HepG2 (cell line): Measurements from ENCODE around the gene CAST. TPM values are rescaled to one million over a fixed set of nuclear protein-coding genes. Genes with fewer than 3 reads are reported as not detected.

Source experiments
- ETV5 ChIP-seq: IDR thresholded peaks from 2 replicates; pipeline ENCODE4 v1.6.1; 2018; ENCODE audit warnings: missing biosample characterization, missing genetic modification reagents, inconsistent platforms, borderline replicate concordance
- FOSL2 ChIP-seq: sonication (generic); formaldehyde crosslinking; IDR thresholded peaks from 2 replicates; pipeline ENCODE4 v1.4.0; 2020; ENCODE audit warnings: missing genetic modification reagents
- KMT2B ChIP-seq: IDR thresholded peaks from 2 replicates; pipeline ENCODE4 v1.6.1; 2016; ENCODE audit warnings: missing genetic modification reagents, missing compliant biosample characterization
- MAZ ChIP-seq, 2 experiments: sonication (generic) in 1 of 2; formaldehyde crosslinking in 1 of 2; IDR thresholded peaks; 2 replicates each; pipeline versions ENCODE4 v1.5.0 to v1.6.1; 2012 to 2020; ENCODE audit warnings: low read depth in 2 of 2, mild to moderate bottlenecking in 2 of 2, borderline replicate concordance in 1 of 2, improper control_type of control experiment in 1 of 2, low read length in 1 of 2, missing genetic modification reagents in 1 of 2, moderate library complexity in 1 of 2
- NFYB ChIP-seq: sonication (generic); formaldehyde crosslinking; IDR thresholded peaks from 2 replicates; pipeline ENCODE4 v1.4.0; 2020; ENCODE audit warnings: missing genetic modification reagents
- POGZ ChIP-seq: sonication (generic); formaldehyde crosslinking; IDR thresholded peaks from 2 replicates; pipeline ENCODE4 v1.4.0; 2020; ENCODE audit warnings: mild to moderate bottlenecking, missing genetic modification reagents
- SMAD9 ChIP-seq: sonication (generic); formaldehyde crosslinking; IDR thresholded peaks from 2 replicates; pipeline ENCODE4 v1.5.1; 2020; ENCODE audit warnings: mild to moderate bottlenecking, missing genetic modification reagents
- TCF7L2 ChIP-seq: IDR thresholded peaks from 2 replicates; pipeline ENCODE4 v1.6.1; 2011; ENCODE audit warnings: mild to moderate bottlenecking, low read depth, low read length, moderate library complexity
- XRCC5 ChIP-seq: fragments of 200-400 bp; formaldehyde crosslinking; optimal IDR thresholded peaks from 2 replicates; pipeline ENCODE3; 2017; ENCODE audit warnings: mild to moderate bottlenecking, low read length
- ZMYM4 ChIP-seq: sonication (generic); formaldehyde crosslinking; IDR thresholded peaks from 2 replicates; pipeline ENCODE4 v1.8.1; 2023; ENCODE audit warnings: mild to moderate bottlenecking, missing genetic modification reagents
- ZNF224 ChIP-seq: sonication (generic); formaldehyde crosslinking; IDR thresholded peaks from 2 replicates; pipeline ENCODE4 v1.5.0; 2020; ENCODE audit warnings: mild to moderate bottlenecking, missing genetic modification reagents
- ZNF609 ChIP-seq: sonication (generic); formaldehyde crosslinking; IDR thresholded peaks from 2 replicates; pipeline ENCODE4 v1.4.0; 2020; ENCODE audit warnings: mild to moderate bottlenecking, missing genetic modification reagents, borderline replicate concordance
- ZNF646 ChIP-seq: sonication (generic); formaldehyde crosslinking; IDR thresholded peaks from 2 replicates; pipeline ENCODE4 v1.9.0; 2021; ENCODE audit warnings: mild to moderate bottlenecking, missing genetic modification reagents
- ZSCAN22 ChIP-seq: sonication (generic); formaldehyde crosslinking; IDR thresholded peaks from 2 replicates; pipeline ENCODE4 v1.4.0; 2020; ENCODE audit warnings: mild to moderate bottlenecking, missing genetic modification reagents
- ZSCAN29 ChIP-seq: sonication (generic); formaldehyde crosslinking; conservative IDR thresholded peaks from 2 replicates; pipeline ENCODE4 v1.4.0; 2020; ENCODE audit warnings: mild to moderate bottlenecking, missing genetic modification reagents
- polyA plus RNA-seq, 8 experiments: library from polyadenylated mRNA; depleted of rRNA in 3 of 8; stranded (reverse) in 7 of 8; unstranded in 1 of 8; fragments of >200 nt; fragmentation: Illumina TruSeq in 4 of 8; extraction: Trizol in 4 of 8; gene quantifications; 2 replicates each; pipeline versions ENCODE4 v1.2.1 to v1.2.3, GENCODE V29; 2011 to 2016; ENCODE audit warnings: low read depth in 4 of 8, missing spikeins in 1 of 8, mixed read lengths in 1 of 8; ENCODE audit not compliant: insufficient read depth in 1 of 8
- total RNA-seq, 5 experiments: library from RNA; depleted of rRNA; stranded (reverse); fragments of >200 nt; fragmentation: Illumina TruSeq; extraction: Trizol; gene quantifications; 2 replicates each; pipeline ENCODE4 v1.2.3, GENCODE V29; 2016; ENCODE audit warnings: low read depth in 1 of 5

CAST gene
- total and polyA plus RNA-seq, 2 of the 13 experiments (the other 11 are each of a cell fraction or from before 2014, with no cell fraction given): 42.1 to 67.6 TPM

- TF ChIP-seq ZNF646 (CRISPR knock-in tag) (no peak), MAZ (IDR thresholded peaks at IDR 0.05; ENCODE audit: borderline replicate concordance, low read depth, low read length) (no peak), MAZ (CRISPR knock-in tag; IDR thresholded peaks at IDR 0.05; ENCODE audit: low read depth) (peak; percentile 61), ZSCAN22 (CRISPR knock-in tag) (0 out of 2 replicates have a peak, but pooled peaks have one; percentile 41), SMAD9 (CRISPR knock-in tag) (no peak), ETV5 (CRISPR knock-in tag) (peak; percentile 35; the same call in 1 of the 2 replicates), FOSL2 (CRISPR knock-in tag) (peak; percentile 30; the same call in 1 of the 2 replicates), NFYB (CRISPR knock-in tag) (peak; percentile 38; the same call in 1 of the 2 replicates), XRCC5 (peak; percentile 7), ZMYM4 (CRISPR knock-in tag) (peak; percentile 69; the same call in 1 of the 2 replicates), ZSCAN29 (CRISPR knock-in tag) (peak; percentile 98), ZNF609 (CRISPR knock-in tag) (peak; percentile 18; the same call in 1 of the 2 replicates), POGZ (peak; percentile 35), TCF7L2 (no peak), ZNF224 (CRISPR knock-in tag) (peak; percentile 19; the same call in 1 of the 2 replicates), KMT2B (peak; percentile 57; the same call in 1 of the 2 replicates)
Observed at GRCh38 chr5:96661855-96662724, at the start of gene CAST (continued).
